Suppressor macrophage treated with lipopolysaccharide for 1 hour (primary cell): ENCODE results near the gene DKC1.

Source experiments
- DNase-seq, 3 donors: peaks; one replicate each; pipeline ENCODE4 v3.0.0-alpha.2; 2020 to 2022

Gene DKC1

GRCh38 chrX:154738011-154738738 lies 24.5 kb upstream of the DKC1 start:
- peak; percentile 78 to 88 (median 84) for DNase-seq

DNA sequence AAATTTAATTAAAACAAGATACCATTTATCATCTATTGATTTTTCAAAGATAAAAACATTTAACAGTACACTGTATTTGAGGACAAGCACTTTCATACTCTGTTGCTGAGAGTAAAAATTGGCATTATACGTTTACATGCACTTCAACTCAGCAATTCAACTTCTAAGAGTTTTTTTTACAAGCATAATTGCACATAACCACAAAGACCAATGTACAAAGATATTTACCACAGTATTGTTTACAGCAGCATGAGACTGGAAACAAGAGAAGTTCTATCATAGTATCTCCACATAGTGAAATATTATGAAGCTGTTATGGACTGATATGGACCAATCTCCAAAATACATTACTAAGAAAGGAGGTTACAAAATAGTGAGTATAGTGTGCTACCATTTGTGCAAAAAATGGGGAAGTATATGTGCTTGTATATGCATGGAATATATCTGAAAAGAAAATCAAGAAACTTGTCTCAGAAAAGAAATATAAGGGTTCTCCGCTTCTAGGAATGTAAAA lies 22.7 kb upstream of the DKC1 start:
- DNase-seq: no peak

- no peak for DNase-seq
Measured at GRCh38 chrX:154742613-154743012, 20.1 kb upstream of the DKC1 start.

DNA sequence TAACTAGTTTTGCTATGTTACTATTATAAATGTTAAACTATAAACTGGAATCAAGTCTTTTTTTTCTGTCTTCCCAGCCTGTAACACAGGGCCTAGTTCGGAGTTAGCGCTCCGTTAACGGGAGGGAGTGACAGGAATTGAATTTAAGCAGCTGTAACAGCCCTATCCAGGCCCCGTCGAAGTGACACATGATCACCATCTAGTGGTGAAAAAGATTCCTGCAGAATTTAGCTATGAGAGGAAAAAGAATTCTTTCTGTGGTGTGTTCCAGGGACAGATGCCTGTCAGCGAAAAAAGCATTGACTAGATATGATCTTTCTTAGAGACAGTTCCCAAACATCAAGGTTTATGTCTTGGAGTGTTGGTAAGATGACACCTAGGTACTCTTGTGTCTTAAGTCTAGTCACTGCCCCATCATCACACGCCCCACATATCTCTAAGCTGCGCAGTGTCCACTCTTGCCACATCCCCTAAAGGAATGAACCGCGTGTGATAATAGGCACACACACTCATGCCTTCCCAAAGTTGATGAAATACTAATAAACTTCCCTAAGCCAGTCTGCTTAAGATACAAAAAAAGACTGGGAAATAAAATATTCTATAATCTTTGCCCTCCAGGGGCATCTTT lies 13.8 kb upstream of the DKC1 start:
- DNase-seq: peak; percentile 62 to 80 (median 80)

- no peak for DNase-seq
Measured at GRCh38 chrX:154749856-154750255, 12.8 kb upstream of the DKC1 start.

GRCh38 chrX:154750301-154751202 lies 12.1 kb upstream of the DKC1 start, which contains the start of gene GAB3:
GAB3 (minus strand) TSS chrX:154751077; CDS start chrX:154751025, 52 bp downstream.
- peak; percentile 53 to 71 (median 63) for DNase-seq

DNA sequence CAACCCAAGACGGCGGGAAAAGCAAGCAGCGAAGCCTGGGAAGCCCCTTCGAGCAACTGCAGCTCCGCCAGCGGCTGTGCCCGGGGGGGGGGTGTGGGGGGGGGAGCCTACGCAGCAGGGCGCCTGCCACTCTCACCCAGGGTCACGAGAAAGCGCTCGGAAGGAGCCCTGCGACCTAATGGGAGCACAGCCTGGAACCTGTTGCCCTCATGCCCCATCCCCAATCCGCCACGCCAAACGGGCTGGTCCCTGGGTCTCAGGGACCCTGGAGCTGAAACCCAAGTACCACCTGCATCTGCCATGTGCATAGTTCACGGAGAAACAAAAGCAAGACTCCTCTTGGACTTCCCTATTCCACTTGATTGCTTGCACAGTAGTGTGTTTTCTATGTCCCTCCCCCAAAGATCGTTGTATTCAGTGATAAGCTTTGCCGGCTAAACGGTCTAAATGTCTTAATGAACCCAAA lies 11.4 kb upstream of the DKC1 start:
- no peak for DNase-seq

DNA sequence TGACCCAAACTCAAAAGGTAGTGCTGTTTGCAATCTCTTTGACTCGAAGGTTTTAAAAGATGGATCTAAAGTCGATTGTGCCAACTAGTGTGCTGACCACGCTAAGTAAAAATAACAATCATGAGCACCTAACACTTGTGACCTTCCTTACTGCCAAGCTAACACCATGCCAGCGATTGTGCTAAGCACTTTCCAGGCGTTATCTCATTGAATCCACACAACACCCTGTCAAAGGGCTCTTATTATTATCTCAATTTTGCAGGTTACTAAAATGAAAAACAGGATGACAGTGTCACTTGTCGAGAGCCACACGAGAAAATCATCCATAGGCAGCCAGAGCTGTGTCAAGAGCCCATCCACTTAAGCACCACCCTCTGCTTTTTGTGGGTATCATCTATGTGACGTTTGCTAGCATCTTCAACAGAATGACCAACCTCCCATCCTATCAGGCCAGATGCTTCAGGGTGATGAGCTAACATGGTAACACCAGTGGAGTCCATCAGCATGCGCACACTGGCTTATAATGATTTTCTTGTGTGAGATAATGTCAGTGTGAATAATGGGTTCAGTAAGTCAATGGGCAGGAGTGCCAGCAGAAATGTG lies 10.9 kb upstream of the DKC1 start:
- no peak for DNase-seq

DNA sequence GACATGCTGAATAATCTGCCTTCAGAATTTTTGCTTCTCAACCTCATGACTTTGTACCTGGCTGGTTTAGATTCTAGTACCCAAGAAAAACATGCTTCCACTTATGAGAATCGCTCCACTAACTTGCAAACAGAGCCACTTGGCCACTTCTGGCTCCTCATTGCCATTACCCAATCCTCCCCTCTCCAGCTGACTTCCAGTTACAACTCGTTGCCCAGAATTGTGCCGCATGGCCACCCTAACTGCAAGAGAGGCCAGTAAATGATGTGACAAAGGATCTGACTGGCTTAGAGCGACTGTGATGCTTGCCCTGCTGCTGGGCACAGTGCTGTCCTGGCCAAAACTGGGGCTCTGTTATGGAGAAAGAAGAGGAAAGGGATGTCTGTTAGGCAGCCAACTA lies 4.0 kb upstream of the DKC1 start:
- DNase-seq: no peak

GRCh38 chrX:154761977-154762536 lies 607 bp upstream of the DKC1 start:
- DNase-seq: no peak

DNA sequence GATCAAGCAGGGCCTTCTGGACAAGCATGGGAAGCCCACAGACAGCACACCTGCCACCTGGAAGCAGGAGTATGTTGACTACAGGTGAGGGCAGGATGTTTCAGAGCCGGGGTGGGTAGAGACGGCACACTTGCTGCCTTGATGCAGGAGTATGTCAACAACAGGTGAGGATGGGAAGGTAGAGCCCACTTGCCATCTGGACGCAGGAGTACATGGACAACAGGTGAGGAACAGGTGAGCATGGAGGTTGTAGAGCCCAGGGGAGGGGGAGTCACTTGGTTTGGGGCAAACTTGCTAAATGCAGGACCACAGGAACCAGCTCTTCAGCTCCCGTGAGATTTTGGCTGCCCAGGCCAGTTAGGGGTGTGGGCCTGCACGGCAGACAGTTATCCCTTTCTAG lies 12.0 kb downstream of the DKC1 start:
- DNase-seq: no peak

DNA sequence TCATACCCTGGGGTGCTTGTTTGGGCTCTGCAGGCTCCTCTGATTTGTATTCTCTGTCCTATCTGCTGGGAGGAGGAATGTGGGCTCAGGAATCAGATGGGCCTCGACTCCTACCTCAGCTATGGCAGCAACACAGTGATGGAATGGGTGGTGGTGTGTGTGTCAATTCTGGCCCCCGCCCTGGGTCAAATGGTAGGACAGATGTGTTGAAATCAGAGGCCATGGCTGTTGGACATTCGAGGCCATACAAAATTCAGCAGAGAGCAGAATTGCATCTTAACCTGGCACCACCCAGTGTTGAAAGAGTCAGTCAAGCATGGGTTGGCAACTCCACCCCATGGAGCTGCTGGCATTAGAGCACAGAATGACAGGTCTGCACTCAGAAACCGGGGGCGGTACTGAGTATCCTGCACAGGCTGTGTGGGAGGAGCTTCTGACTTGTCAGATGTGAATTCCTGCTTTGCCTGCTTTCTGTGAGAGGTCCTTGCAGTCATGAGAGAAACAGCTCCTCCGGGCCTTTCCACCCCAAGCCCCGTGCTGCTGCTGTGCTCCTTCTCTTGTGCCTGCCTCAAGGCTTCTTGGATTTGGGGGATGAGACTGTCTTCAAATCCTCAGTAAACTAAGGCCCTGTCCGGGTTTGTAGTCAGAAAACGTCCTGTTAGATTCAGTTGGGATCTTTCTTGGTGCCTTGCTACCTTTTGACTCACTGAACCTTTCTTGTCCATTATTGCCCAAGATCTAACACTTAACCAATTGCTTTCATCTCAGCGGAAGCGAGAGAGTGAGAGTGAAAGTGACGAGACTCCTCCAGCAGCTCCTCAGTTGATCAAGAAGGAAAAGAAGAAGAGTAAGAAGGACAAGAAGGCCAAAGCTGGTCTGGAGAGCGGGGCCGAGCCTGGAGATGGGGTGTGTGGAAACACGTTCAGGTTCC lies 13.0 kb downstream of the DKC1 start:
- DNase-seq: peak; percentile 76 to 85 (median 82)

- DNase-seq: no peak
Measured at GRCh38 chrX:154776753-154777152, 14.1 kb downstream of the DKC1 start.

DNA sequence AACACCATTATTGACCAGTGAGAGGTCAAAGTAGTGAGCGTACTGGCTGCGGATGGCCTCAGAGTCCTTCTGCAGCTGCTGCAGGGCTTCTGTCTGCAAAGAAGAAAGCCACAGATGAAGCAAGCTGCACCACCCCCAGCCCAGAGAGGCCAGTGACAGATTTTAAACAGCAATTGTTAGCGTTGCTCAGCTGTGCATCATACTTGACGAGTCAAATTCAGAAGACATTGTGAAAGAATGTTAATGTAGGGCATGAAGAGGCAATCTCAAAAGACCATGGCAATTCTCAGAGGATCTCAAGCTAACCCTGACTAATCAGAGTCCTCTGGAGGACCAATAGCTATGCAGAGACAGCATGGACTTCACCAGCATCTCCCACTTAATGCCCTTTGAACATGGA lies 16.6 kb downstream of the DKC1 start:
- peak in 1 of 3 donors; percentile 51 for DNase-seq

DNA sequence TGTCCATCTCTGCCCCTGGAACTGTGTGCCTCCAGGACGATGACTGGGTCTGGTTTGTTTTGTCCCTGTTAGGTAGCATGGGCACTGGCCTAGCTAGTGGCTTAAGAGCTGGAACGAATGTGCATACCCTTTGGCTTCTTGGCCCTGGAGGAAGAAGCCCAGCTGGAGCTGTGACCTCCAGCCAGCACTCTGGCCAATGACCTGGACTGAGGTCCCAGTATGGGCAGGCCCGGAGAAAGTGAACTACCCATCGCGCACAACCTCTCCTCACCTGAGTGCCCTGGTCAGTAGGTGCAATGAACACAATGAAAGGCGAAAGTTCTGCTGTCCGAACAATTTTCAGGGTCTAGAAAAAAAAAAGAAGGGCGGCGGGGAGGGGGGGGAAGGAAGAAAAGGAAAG lies 18.3 kb downstream of the DKC1 start:
- no peak for DNase-seq

GRCh38 chrX:154784149-154784995 lies 21.7 kb downstream of the DKC1 start:
- DNase-seq: no peak

DNA sequence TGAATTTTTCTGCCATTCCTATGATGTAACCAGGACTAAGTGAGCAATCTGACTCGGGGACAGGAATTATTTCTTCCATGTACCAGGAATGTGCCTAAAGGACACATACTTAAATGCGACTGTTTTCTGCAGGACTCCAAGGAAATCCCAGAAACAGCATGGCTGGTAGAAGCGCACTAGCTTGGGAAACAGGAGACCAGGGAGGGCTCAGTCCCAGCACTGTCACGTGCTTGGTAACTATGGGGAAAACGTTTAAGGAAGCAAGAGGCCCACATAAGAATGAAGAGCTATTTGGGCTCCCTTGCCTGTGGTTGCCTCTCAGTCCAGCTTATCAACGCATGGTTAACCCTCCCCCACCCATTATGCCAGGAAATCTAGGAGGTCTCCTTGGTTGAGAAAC lies 23.1 kb downstream of the DKC1 start:
- no peak for DNase-seq

DNA sequence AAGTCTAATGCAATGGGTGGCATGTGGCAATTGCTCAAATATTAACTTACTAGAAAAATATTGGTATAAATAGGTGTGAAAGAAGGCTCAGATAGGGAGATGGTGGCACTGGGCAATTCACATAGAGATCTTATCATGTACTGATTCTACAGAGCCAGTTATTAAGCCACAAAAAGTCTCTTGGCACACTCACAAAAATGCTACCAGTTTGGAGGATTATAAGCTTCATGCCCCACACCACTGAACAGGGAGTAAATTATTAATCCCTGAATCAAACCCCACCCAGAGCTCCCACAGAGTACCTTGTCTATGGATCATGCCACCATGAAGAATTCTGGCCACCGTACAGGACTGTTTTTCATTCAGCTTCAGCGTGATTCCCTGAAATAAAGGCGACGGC lies 28.8 kb downstream of the DKC1 start:
- no peak for DNase-seq

- peak; percentile 63 to 74 (median 67) for DNase-seq
Measured at GRCh38 chrX:154791939-154792338, 29.3 kb downstream of the DKC1 start.

GRCh38 chrX:154793084-154793795 lies 30.6 kb downstream of the DKC1 start:
- DNase-seq: no peak
